Activated T-helper 1 cell treated with anti-CD3 and anti-CD28 coated beads, Interleukin-12 subunit alpha, Interleukin-12 subunit beta, Interleukin-2, Interleukin-4 antibody, amounts not matched to agents 30 ng/mL and 10 ng/mL and 1 ng/mL, durations not matched to agents 14 hours and 24 hours and 36 hours (primary cell): ENCODE results near the gene NEMP1. TPM values are rescaled to one million over a fixed set of nuclear protein-coding genes. Genes with fewer than 3 reads are reported as not detected.

Experiments used
- DNase-seq: peaks from one replicate; pipeline ENCODE4 v3.0.0; 2021; ENCODE audit warnings: low spot score
- H3K27ac Mint-ChIP-seq: one replicate; pipeline ENCODE4 v1.8.0; 2021; ENCODE audit warnings: mild to moderate bottlenecking, mixed read lengths
- H3K27me3 Mint-ChIP-seq: one replicate; pipeline ENCODE4 v1.8.0; 2022; ENCODE audit warnings: mild to moderate bottlenecking, moderate library complexity, mixed read lengths; ENCODE audit not compliant: insufficient read depth
- H3K36me3 Mint-ChIP-seq: one replicate; pipeline ENCODE4 v1.8.0; 2021; ENCODE audit warnings: low read depth, mixed read lengths
- H3K4me1 Mint-ChIP-seq: one replicate; pipeline ENCODE4 v1.8.0; 2021; ENCODE audit warnings: low read depth, mixed read lengths
- H3K4me3 Mint-ChIP-seq: one replicate; pipeline ENCODE4 v1.8.0; 2021; ENCODE audit warnings: mild to moderate bottlenecking, moderate library complexity, mixed read lengths
- H3K9me3 Mint-ChIP-seq: one replicate; pipeline ENCODE4 v1.8.0; 2021; ENCODE audit warnings: mixed read lengths
- intact Hi-C: fragments of 100-400 bp; cut with micrococcal nuclease; formaldehyde crosslinking; loops from one replicate; pipeline ENCODE4 v1.15.1; 2024
- total RNA-seq: library from RNA; stranded (reverse); gene quantifications from 2 replicates; pipeline ENCODE4 v1.2.3, GENCODE V29; 2022

The NEMP1 gene
- total RNA-seq, 1 donor from 2014 or later, result 70.2 TPM

GRCh38 chr12:57116580-57117281 lies 38.1 kb upstream of the NEMP1 start:
- intact Hi-C loops, result no loop called here

GRCh38 chr12:57112492-57113294 lies 34.1 kb upstream of the NEMP1 start:
- Mint-ChIP-seq H3K9me3 (no peaks in the 10 kb centered on the region), H3K27me3 (peaks cover 4% of the 10 kb centered on the region), H3K27ac (peak overlapping the region; percentile 98), H3K4me1 (peaks cover 43% of the 10 kb centered on the region), H3K36me3 (peaks cover 9% of the 10 kb centered on the region), H3K4me3 (peak overlapping the region; percentile 99)
- intact Hi-C loops, result loop anchor here (1.0 to 5.0 kb wide), 8 partner anchors 12 to 424 kb away; partner anchors contain the start of genes NACA and PTGES3
- DNase-seq, result no peak

More at GRCh38 chr12:57116580-57117281, 38.1 kb upstream of the NEMP1 start:
- Mint-ChIP-seq H3K36me3 (no peaks in the 10 kb centered on the region), H3K27me3 (peaks cover 4% of the 10 kb centered on the region), H3K27ac (no peak overlapping the region), H3K4me1 (peaks cover 13% of the 10 kb centered on the region), H3K4me3 (no peak overlapping the region), H3K9me3 (no peaks in the 10 kb centered on the region)
- DNase-seq, result no peak

DNA sequence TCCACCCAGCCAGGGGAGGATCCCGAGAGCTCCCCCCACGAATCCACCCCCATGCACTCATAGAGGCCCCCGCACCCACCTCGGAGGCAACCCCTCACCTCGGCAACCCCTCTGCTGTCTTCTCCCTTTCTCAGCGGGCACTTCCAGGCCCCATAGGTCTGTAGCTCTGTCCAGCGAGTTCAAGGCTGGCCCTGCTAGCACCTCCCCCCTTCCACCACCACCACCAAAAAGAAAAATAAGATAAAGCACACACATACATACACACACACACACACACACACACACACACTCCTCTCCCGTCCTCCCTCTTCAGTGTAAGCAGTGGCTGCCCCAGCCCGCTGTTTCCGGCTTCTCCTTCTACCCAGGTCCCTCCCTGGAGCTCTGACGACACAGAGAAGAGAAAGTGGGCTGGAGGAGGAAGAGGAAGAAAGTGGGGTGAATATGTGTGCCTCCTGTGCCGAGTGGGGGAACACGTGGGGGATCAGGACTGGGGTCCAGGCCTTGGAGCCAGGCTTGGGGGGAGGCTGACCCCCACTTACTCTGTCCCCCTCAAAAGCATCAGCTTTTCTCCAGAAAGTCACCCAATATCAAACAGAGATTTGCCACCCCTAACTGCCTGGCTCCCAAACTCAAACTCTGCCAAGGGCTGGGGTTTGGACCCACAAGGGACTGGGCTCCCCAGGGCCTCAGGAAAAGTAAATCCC lies 32.6 kb upstream of the NEMP1 start, which contains the start of gene STAT6:
Gene STAT6, minus strand, starts transcription at position 332 of the 704 bp plus-strand sequence. CDS start 3,084 bp downstream, outside the sequence.
- Mint-ChIP-seq H3K4me3 (peak within 1 kb of the TSS; percentile 99), H3K9me3 (no peaks in the 10 kb centered on the region), H3K4me1 (peaks cover 51% of the 10 kb centered on the region), H3K36me3 (peaks cover 20% of the 10 kb centered on the region), H3K27ac (peak within 1 kb of the TSS; percentile 98), H3K27me3 (no peaks in the 10 kb centered on the region)
- DNase-seq, result peak; percentile 84
- intact Hi-C loops, result loop anchor here (1.0 to 5.0 kb wide), 5 partner anchors 24 to 482 kb away; partner anchors contain the start of genes NEMP1 and PRIM1

- Mint-ChIP-seq H3K4me1 (peaks cover 51% of the 10 kb centered on the region), H3K4me3 (peak overlapping the region; percentile 99), H3K27ac (peak overlapping the region; percentile 98), H3K36me3 (peaks cover 25% of the 10 kb centered on the region), H3K27me3 (no peaks in the 10 kb centered on the region), H3K9me3 (no peaks in the 10 kb centered on the region)
- intact Hi-C loops, result loop anchor here (1.0 to 5.0 kb wide), 6 partner anchors 16 to 482 kb away; partner anchors contain the start of genes NEMP1 and PRIM1
- peak; percentile 56 for DNase-seq
Observed at GRCh38 chr12:57110104-57111030, 31.8 kb upstream of the NEMP1 start.

DNA sequence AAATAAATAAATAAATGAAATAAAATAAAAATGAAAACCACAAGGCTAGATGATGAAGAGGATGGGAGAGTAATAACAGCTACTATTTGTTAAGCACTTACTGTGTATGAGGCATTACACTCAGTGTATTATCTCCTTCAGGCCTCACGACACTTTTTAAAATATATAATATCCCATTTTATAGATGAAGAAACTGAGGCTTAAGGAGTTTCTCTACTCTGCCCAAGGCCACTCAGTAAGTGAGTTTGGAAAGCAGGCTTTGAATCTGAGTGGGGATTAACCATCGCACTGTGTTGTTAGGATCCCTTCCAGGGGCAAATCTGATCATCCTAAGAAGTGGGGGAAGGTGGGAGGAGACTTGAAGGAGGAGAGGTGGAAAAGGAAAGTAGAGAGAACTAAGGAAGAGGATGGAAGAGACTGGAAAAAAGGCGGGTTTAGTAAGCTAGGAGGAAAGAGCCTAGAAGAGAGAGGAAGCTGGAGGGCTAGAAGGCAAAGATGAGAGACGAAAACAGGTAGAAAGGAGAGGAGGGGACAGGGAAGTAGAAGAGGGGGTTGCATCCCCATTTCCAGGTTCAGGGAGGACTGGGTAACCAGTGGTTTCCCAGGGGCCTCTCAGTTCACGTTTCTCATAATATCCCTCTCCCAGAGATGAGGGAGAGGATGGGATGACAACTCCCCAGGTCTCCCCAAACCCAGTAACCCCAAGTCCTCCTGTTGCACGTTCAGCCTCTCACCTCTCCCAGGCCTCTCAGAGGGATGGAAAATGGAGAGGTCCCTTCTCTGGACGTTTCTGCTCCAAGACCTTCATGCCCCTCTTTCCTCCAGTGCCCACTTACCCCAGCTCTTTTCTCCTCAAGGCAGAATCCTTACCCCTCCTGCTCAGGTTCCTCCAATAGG lies 30.9 kb upstream of the NEMP1 start:
- H3K4me1 Mint-ChIP-seq, result peaks cover 51% of the 10 kb centered on the region
- peak overlapping the region; percentile 99 for H3K4me3 Mint-ChIP-seq
- H3K27me3 Mint-ChIP-seq, result no peaks in the 10 kb centered on the region
- no peak for DNase-seq
- H3K36me3 Mint-ChIP-seq, result peaks cover 32% of the 10 kb centered on the region
- peak overlapping the region; percentile 80 for H3K27ac Mint-ChIP-seq
- H3K9me3 Mint-ChIP-seq, result no peaks in the 10 kb centered on the region
- intact Hi-C loops, result loop anchor here (1.0 to 5.0 kb wide), 3 partner anchors 15 to 481 kb away; no protein-coding TSS in a partner anchor

GRCh38 chr12:57107456-57108155 lies 29.0 kb upstream of the NEMP1 start:
- DNase-seq, result no peak
- no peak overlapping the region for H3K27ac Mint-ChIP-seq
- no peaks in the 10 kb centered on the region for H3K9me3 Mint-ChIP-seq
- intact Hi-C loops, result no loop called here
- peaks cover 47% of the 10 kb centered on the region for H3K4me1 Mint-ChIP-seq
- H3K4me3 Mint-ChIP-seq, result peak overlapping the region; percentile 5
- no peaks in the 10 kb centered on the region for H3K27me3 Mint-ChIP-seq
- H3K36me3 Mint-ChIP-seq, result peaks cover 40% of the 10 kb centered on the region

GRCh38 chr12:57106021-57106708 lies 27.6 kb upstream of the NEMP1 start:
- DNase-seq, result no peak
- no peak overlapping the region for H3K4me3 Mint-ChIP-seq
- H3K4me1 Mint-ChIP-seq, result peaks cover 34% of the 10 kb centered on the region
- peaks cover 43% of the 10 kb centered on the region for H3K36me3 Mint-ChIP-seq
- intact Hi-C loops, result no loop called here
- H3K27ac Mint-ChIP-seq, result peak overlapping the region; percentile 53
- H3K27me3 Mint-ChIP-seq, result no peaks in the 10 kb centered on the region
- no peaks in the 10 kb centered on the region for H3K9me3 Mint-ChIP-seq

DNA sequence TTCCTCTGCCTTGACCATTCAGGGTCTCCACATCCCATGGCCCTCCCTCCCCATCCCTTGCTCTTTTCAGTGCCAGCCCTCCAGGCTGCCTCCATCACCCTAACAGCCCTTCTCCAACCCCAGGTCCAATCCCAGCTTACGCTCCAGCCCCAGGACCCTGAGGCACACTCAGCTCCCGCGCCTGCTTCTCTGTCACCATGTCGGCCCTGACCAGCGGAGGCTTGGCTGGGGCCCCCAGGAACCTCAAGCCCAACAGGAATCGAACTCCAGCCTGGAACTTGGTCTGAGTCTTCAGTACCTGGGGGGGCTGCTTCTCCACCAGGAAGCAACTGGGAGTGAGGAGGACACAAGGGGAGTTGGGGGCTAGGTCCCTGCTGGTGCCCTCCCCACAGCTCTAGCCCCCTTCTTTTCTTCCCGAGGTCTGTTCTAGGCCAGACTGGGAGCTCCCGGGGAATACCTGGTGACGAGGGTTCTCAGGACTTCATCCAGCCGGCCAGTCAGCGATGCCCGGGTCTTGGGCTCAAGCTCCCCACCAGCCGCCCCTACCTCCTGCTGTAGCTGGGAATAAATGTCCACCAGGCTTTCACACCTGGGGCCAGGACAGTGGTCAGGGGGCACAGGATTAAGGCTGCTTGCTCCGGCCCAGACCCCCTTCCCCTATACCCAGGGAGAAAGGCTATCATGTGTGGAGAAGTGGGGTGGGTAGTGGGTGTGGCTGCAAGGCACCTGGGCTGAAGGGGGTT lies 26.6 kb upstream of the NEMP1 start:
- DNase-seq, result no peak
- H3K36me3 Mint-ChIP-seq, result peaks cover 44% of the 10 kb centered on the region
- H3K9me3 Mint-ChIP-seq, result no peaks in the 10 kb centered on the region
- H3K4me1 Mint-ChIP-seq, result peaks cover 29% of the 10 kb centered on the region
- intact Hi-C loops, result no loop called here
- H3K27me3 Mint-ChIP-seq, result no peaks in the 10 kb centered on the region
- H3K4me3 Mint-ChIP-seq, result no peak overlapping the region
- H3K27ac Mint-ChIP-seq, result no peak overlapping the region

GRCh38 chr12:57104292-57104910 lies 25.8 kb upstream of the NEMP1 start:
- no peak overlapping the region for H3K4me3 Mint-ChIP-seq
- DNase-seq, result no peak
- no peaks in the 10 kb centered on the region for H3K9me3 Mint-ChIP-seq
- no peaks in the 10 kb centered on the region for H3K27me3 Mint-ChIP-seq
- intact Hi-C loops, result no loop called here
- H3K36me3 Mint-ChIP-seq, result peaks cover 47% of the 10 kb centered on the region
- peaks cover 21% of the 10 kb centered on the region for H3K4me1 Mint-ChIP-seq
- no peak overlapping the region for H3K27ac Mint-ChIP-seq
